ENCODE results near the gene INKA1.

GRCh38 chr3:49754536-49754935 lies 48.5 kb upstream of the INKA1 start:
- no peak for TF ChIP-seq EP300 (IDR thresholded peaks at IDR 0.05)
- TF ChIP-seq CTCF (IDR thresholded peaks at IDR 0.05): no peak

Measured in stomach (tissue), 4 donors.